ENCODE results near the gene LFNG. TPM values are rescaled to one million over a fixed set of nuclear protein-coding genes. Genes with fewer than 3 reads are reported as not detected.
"Not testable (repeated sequence)": the region's sequence is repeated elsewhere in the genome, so short reads cannot be mapped to it uniquely, and the experiment has no call there.

Gene LFNG
- total RNA-seq, 8 experiments from 2014 or later, result 0.71 to 49.3 (median 6.3) TPM; not detected in 1

DNA sequence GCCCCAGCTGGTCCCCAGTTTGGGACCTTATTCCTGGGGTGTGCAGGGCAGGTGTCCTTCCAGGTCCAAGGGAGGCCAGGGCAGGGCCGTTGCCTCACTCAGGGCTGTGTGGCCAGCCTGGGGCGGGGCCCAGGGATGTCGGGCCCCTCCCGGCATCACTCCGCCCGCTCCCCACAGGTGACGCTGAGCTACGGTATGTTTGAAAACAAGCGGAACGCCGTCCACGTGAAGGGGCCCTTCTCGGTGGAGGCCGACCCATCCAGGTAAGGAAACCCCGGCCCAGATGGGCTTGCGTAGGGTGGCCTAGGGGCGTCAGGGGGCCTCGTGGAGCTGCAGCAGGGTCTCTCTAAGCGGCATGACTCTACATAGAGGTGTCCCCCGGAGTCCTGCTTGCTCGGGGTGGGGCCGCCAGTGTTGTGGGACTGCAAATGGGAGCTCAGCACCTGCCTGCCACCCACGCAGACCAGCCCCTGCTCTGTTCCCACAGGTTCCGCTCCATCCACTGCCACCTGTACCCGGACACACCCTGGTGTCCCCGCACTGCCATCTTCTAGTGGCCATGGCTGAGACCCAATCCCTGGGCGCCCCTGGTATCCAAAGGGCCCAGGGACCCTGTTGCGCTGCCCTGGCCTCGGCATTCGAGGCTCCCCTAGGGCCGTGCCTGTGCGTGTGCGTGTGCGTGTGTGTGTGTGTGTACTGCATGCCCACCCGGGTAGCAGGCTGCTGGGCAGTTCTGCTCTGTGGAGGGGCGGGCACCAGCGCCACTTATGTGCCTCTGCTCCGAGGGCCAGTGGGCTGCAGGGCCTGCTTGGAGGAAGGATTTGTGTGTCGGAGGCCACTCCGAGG lies 7.3 kb downstream of the LFNG start:
- H3K4me1 ChIP-seq (replicated peaks in 1 of 2), result peaks cover 52 to 72% of the 10 kb centered on the region in 2 donors
- ATAC-seq (replicated peaks in 6 of 8), result no peak
- no peak overlapping the region for H3K4me3 ChIP-seq
- 60 to 100% (median 91%) methylated on average over 1 to 8 of the region's 40 CpGs; no CpG with 5 or more reads in 3 of the 10 experiments for WGBS, 10 experiments
- in situ Hi-C loops (cut with MboI; ENCODE audit: low pct_unique_long_range_greater_than_20kb in 2 of 9, low sequenced_read_pairs in 9 of 9, unreplicated experiment in 9 of 9), result no loop called here
- no peak overlapping the region for H3K27ac ChIP-seq

DNA sequence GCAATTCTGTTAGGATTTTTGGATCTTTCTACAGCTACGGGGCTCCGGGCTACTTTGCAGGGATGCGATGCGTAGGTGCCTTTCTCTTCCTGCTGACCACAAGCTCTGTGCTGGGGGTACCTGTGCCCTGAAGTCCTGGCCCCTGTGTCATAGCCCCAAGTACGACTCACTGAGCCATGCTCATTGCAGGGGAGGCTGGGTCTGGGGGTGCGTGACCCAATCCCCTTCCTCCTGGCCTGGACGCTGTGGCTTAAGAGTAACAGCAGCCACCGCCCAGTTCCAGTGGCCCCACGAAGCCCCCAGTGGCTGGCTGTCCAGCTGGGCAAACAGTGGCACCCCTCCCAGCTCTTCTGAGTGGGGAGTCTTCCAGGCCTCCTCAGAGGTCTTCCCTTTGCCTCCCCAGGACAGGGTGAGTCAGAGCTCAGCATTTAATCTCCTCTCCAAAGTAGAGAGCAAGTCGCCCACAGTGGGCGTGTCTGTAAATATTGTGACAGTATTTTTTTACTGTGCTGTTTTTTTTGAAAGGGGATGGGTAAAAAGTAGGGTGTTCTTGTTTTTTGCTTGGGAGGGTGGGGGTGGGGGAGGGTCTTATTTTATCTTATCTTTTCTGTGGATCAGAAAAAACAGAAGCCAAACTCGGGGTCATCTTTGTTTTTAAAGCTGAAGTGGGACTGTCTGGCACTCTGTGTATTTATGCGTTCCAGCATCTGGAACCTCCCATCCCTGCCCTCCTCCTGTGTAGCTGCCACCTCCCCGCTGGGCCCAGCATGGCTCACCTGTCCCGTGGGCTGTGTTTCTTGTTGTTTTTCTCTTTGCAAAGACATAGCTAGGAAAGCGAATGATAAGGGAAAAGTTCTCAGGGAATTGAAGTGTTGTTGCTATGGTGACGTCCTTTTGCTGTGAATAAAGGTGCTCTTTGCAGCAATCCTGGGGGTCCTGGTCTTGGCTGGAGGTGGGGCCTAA lies 8.2 kb downstream of the LFNG start:
- Histone ChIP-seq H3K4me3 (no peak overlapping the region), H3K27ac (no peak overlapping the region), H3K4me1 (replicated peaks in 1 of 2) (peaks cover 52 to 65% of the 10 kb centered on the region in 2 donors)
- ATAC-seq (replicated peaks in 6 of 8), result peak in 3 of 8 experiments; percentile 41 to 60 (median 54)
- in situ Hi-C loops (cut with MboI; ENCODE audit: low pct_unique_long_range_greater_than_20kb in 2 of 9, low sequenced_read_pairs in 9 of 9, unreplicated experiment in 9 of 9), result no loop called here
- 43 to 100% (median 65%) methylated on average over 1 to 10 of the region's 17 CpGs; no CpG with 5 or more reads in 2 of the 10 experiments for WGBS, 10 experiments

DNA sequence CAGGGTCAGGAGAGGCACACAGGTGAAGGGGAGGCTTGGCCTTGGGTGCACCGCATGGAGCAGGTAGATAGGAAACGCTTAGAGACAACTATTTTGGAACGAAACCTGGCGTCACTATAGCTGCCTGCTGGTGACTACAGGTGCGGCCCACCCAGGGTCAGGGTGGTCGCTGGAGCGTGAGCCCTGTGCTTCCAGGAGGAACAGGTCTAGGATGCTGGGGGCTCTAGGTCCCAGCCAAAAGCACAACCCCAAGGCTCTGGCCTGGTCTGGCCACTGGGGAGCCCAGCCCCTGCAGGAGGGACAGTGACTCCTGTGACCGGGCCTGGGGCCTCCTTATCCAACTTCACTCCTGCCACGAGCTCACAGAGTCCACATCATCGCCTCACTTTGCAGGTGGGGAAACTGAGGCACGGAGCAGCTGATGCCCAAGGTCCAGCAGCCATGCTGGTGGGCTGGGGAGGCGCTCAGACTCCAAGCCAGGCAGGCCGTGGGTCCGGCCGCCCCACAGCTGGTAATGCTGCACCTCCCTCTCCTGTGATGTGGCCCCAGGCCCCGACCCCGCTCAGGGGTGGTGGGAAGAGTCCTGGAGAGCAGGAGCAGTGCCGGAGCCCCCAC lies 9.0 kb downstream of the LFNG start:
- no peak for ATAC-seq (replicated peaks in 6 of 8)
- 84 to 100% (median 96%) methylated on average over 1 to 7 of the region's 18 CpGs; no CpG with 5 or more reads in 5 of the 10 experiments for WGBS, 10 experiments
- H3K27ac ChIP-seq, result no peak overlapping the region
- H3K4me3 ChIP-seq, result no peak overlapping the region
- peaks cover 44 to 57% of the 10 kb centered on the region in 2 donors for H3K4me1 ChIP-seq (replicated peaks in 1 of 2)
- in situ Hi-C loops (cut with MboI; ENCODE audit: low pct_unique_long_range_greater_than_20kb in 2 of 9, low sequenced_read_pairs in 9 of 9, unreplicated experiment in 9 of 9), result no loop called here

- ATAC-seq (replicated peaks in 6 of 8), result peak in 2 of 8 experiments; percentile 11 to 39
- in situ Hi-C loops (cut with MboI; ENCODE audit: low pct_unique_long_range_greater_than_20kb in 2 of 9, low sequenced_read_pairs in 9 of 9, unreplicated experiment in 9 of 9), result no loop called here
- Histone ChIP-seq H3K4me1 (replicated peaks in 1 of 2) (peaks cover 35 to 50% of the 10 kb centered on the region in 2 donors), H3K27ac (peak overlapping the region in 1 of 2 donors; percentile 8), H3K4me3 (no peak overlapping the region)
- WGBS, 10 experiments, result no CpG with 5 or more reads among the region's 30 CpGs
Measured at GRCh38 chr7:2529161-2530070, 9.8 kb downstream of the LFNG start.

GRCh38 chr7:2530071-2530987 lies 10.8 kb downstream of the LFNG start:
- ATAC-seq (replicated peaks in 6 of 8), result peak in 1 of 8 experiments; percentile 12
- whole genome bisulfite sequencing, 10 experiments, result no CpG with 5 or more reads among the region's 16 CpGs

DNA sequence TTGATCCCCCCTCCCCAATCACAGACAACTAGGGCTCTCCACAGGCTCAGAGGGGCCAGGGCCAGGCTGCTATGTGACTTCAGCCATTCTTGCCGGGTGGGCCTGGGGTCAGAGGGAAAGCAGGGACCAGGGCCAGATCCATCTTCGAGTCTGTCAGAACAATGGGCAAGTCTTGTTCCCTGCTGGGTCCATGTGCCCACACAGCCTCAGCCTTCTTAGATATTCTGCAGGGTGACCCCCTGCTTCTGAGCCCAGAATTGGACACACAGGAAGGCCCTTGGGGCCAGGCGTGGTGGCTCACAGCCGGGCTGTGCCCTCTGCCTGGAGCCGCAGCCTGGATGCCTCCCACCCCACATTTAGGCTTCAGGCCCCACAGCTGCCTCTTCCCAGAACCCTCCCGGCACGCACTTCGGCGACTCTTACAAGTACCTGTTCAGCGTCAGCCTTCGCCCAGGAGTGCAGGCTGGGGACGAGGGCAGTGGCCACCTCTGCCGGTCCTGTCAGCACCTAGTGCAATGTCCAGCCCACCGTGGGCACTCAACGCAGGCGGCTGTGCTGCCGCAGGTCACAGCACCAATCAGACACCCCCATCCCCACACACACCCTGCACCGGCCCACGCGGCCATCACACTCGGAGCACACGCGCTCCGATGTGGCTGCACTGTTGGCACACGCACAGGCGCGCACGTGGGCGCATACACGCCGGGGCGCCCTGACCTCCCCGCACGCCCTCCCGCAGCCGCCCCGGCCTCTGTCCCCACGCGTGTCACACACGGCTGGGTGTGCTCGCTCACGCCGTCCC lies 11.6 kb downstream of the LFNG start:
- H3K4me3 ChIP-seq; in situ Hi-C loops (cut with MboI; ENCODE audit: low pct_unique_long_range_greater_than_20kb in 2 of 9, low sequenced_read_pairs in 9 of 9, unreplicated experiment in 9 of 9); H3K27ac ChIP-seq: not testable (repeated sequence)
- H3K4me1 ChIP-seq (replicated peaks in 1 of 2), result peaks cover 19 to 34% of the 10 kb centered on the region in 2 donors
- ATAC-seq (replicated peaks in 6 of 8), result peak in 1 of 8 experiments; percentile 20
- 20 to 65% methylated on average over 1 to 4 of the region's 43 CpGs; no CpG with 5 or more reads in 8 of the 10 experiments for WGBS, 10 experiments

More at GRCh38 chr7:2530071-2530987, 10.8 kb downstream of the LFNG start:
- Histone ChIP-seq H3K27ac (no peak overlapping the region), H3K4me3 (no peak overlapping the region), H3K4me1 (replicated peaks in 1 of 2) (peaks cover 27 to 42% of the 10 kb centered on the region in 2 donors)
- in situ Hi-C loops (cut with MboI; ENCODE audit: low pct_unique_long_range_greater_than_20kb in 2 of 9, low sequenced_read_pairs in 9 of 9, unreplicated experiment in 9 of 9), result no loop called here

- peak in 3 of 8 experiments; percentile 11 to 18 (median 17) for ATAC-seq (replicated peaks in 6 of 8)
- no CpG with 5 or more reads among the region's 17 CpGs for WGBS, 10 experiments
- in situ Hi-C loops (cut with MboI; ENCODE audit: low pct_unique_long_range_greater_than_20kb in 2 of 9, low sequenced_read_pairs in 9 of 9, unreplicated experiment in 9 of 9); H3K4me3 ChIP-seq; H3K27ac ChIP-seq: not testable (repeated sequence)
- peaks cover 13 to 28% of the 10 kb centered on the region in 2 donors for H3K4me1 ChIP-seq (replicated peaks in 1 of 2)
Measured at GRCh38 chr7:2531796-2532110, 12.2 kb downstream of the LFNG start.

GRCh38 chr7:2532199-2532772 lies 12.7 kb downstream of the LFNG start:
- in situ Hi-C loops (cut with MboI; ENCODE audit: low pct_unique_long_range_greater_than_20kb in 2 of 9, low sequenced_read_pairs in 9 of 9, unreplicated experiment in 9 of 9); H3K4me3 ChIP-seq; H3K27ac ChIP-seq; ATAC-seq (replicated peaks in 6 of 8): not testable (repeated sequence)
- 100% methylated on average over 1 of the region's 15 CpGs; no CpG with 5 or more reads in 9 of the 10 experiments for WGBS, 10 experiments
- peaks cover 13 to 25% of the 10 kb centered on the region in 2 donors for H3K4me1 ChIP-seq (replicated peaks in 1 of 2)

GRCh38 chr7:2532816-2533215 lies 13.2 kb downstream of the LFNG start:
- ATAC-seq (replicated peaks in 6 of 8); H3K27ac ChIP-seq; H3K4me3 ChIP-seq; in situ Hi-C loops (cut with MboI; ENCODE audit: low pct_unique_long_range_greater_than_20kb in 2 of 9, low sequenced_read_pairs in 9 of 9, unreplicated experiment in 9 of 9): not testable (repeated sequence)
- peaks cover 13 to 20% of the 10 kb centered on the region in 2 donors for H3K4me1 ChIP-seq (replicated peaks in 1 of 2)
- WGBS, 10 experiments, result no CpG with 5 or more reads among the region's 8 CpGs

- peaks cover 8 to 14% of the 10 kb centered on the region in 2 donors for H3K4me1 ChIP-seq (replicated peaks in 1 of 2)
- ATAC-seq (replicated peaks in 6 of 8); H3K27ac ChIP-seq; H3K4me3 ChIP-seq; in situ Hi-C loops (cut with MboI; ENCODE audit: low pct_unique_long_range_greater_than_20kb in 2 of 9, low sequenced_read_pairs in 9 of 9, unreplicated experiment in 9 of 9): not testable (repeated sequence)
- WGBS, 10 experiments, result 23% methylated on average over 2 of the region's 8 CpGs; no CpG with 5 or more reads in 9 of the 10 experiments
Measured at GRCh38 chr7:2533566-2533965, 14.0 kb downstream of the LFNG start.

Data from motor neuron (in vitro differentiated cells).